Measurements from ENCODE around the gene TMEM221. TPM values are rescaled to one million over a fixed set of nuclear protein-coding genes. Genes with fewer than 3 reads are reported as not detected.

TMEM221 gene
- total RNA-seq, 1 donor from 2014 or later: not detected

DNA sequence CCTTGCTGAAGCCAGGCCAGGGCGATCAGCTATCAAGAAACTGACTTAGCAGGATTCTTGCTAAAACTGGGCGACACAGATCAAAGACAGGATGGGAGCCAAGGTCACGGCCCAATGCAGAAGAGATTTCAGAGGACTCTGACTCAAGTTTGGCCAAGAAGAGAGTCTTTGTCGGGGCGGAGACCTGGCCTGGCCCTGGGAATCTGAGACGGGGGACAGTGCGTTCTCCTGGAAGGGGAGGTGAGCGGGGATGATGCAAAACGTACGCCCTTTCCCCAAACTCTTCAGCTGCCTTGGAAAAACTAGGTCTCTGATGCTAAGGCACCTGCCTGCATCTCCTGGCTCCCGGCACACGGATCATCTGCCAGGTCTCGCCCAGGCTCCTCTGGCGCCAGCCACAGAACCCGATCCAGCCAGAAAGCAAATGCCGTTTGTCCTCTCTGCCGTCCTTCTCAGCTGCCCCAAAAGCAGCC is 18.8 kb downstream of the TMEM221 start:
- DNase-seq (ENCODE audit: low read depth): no peak
- no peak for TF ChIP-seq CTCF (IDR thresholded peaks at IDR 0.05; ENCODE audit: insufficient read depth, low read length, severe bottlenecking)
- FAIRE-seq: no peak
- Histone ChIP-seq H3K36me3 (ENCODE audit: control insufficient read depth, insufficient read depth, low read length) (no peaks in the 10 kb centered on the region), H3K27me3 (ENCODE audit: control insufficient read depth, insufficient read depth, low read length) (no peaks in the 10 kb centered on the region), H3K4me3 (ENCODE audit: low read depth, low read length) (no peak overlapping the region)

DNA sequence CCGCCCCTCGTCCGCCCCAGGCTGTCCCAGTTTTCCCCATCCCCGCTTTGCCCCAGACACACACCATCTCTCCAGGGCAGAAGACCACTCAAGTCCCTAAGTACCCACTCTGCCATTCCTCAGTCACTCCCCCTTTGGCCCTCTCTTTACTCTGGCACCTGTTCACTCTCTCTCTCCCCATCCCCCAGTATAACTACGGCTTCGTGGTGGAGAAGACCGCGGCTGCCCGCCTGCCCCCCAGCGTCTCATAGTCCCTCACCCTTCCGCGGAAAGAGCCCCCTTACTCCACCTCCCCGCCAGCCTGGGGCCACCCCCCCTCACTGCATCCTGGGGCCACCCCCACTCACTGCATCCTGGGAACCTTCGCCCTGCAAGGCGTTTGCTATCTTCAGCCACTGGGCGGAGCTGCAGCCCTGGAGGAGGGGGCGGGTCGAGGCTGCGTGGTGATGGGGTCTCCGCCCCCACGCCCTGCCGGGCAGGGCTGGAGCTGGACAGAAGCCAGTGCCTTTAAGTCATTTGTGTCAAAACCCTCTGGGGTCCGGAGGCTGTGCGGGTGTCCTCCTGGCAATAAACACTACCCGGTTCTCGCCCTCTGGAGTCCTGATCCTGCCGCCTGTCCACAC is 23.6 kb downstream of the TMEM221 start:
- no peak for DNase-seq (ENCODE audit: low read depth)
- TF ChIP-seq CTCF (IDR thresholded peaks at IDR 0.05; ENCODE audit: insufficient read depth, low read length, severe bottlenecking): peak; percentile 63
- no peak for FAIRE-seq
- H3K36me3 ChIP-seq (ENCODE audit: control insufficient read depth, insufficient read depth, low read length): peaks cover 3% of the 10 kb centered on the region
- H3K4me3 ChIP-seq (ENCODE audit: low read depth, low read length): no peak overlapping the region
- no peaks in the 10 kb centered on the region for H3K27me3 ChIP-seq (ENCODE audit: control insufficient read depth, insufficient read depth, low read length)

DNA sequence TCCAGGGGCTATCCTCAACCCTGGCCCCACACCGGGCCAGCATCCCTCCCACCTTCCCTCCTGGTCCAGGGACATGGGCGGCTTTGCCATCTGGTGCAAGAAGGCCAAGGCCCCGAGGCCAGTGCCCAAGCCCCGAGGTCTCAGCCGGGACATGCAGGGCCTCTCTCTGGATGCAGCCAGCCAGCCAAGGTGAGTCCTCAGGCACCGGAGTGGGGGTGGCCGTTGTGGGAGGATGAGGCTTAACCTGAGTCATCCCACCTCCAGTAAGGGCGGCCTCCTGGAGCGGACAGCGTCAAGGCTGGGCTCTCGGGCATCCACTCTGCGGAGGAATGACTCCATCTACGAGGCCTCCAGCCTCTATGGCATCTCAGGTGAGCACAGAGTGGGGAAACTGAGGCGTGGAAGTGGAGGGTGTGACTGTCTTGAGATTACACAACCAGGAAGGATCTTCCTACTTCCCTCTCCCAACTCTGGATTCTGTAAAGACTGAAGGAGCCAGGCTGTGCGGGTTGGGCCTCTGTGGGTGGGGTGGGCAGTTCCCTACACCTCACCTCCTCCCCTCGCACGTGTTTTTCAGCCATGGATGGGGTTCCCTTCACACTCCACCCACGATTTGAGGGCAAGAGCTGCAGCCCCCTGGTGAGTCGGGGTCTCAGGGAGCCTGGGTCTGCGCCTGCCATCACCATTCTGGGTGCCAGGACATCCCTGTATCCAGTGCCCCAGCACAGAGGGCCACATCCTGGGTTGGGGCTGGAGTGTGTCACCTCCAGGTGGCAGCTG is 24.8 kb downstream of the TMEM221 start:
- DNase-seq (ENCODE audit: low read depth) (no peak), FAIRE-seq (no peak)
- no peak for TF ChIP-seq CTCF (IDR thresholded peaks at IDR 0.05; ENCODE audit: insufficient read depth, low read length, severe bottlenecking)
- no peaks in the 10 kb centered on the region for H3K27me3 ChIP-seq (ENCODE audit: control insufficient read depth, insufficient read depth, low read length)
- peaks cover 3% of the 10 kb centered on the region for H3K36me3 ChIP-seq (ENCODE audit: control insufficient read depth, insufficient read depth, low read length)
- no peak overlapping the region for H3K4me3 ChIP-seq (ENCODE audit: low read depth, low read length)

DNA sequence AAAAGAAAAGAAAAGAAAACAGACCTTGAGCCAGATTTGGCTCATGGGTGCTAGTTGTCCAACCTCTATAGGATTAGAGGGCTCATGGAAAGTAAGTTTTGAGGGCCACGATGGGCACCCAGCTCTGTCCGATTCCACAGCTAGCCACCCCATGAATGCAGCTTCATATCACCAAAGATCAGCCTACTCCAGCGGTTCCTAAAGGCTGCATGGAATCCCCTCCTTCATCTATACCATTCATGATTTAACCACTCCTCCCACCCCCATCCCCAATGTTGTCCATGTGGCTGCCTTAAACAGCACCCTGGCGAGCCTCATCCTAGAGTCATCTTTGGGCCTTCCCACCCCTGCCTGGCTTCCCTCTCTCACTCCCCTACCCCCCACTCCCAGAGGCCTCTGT is 26.5 kb downstream of the TMEM221 start:
- H3K36me3 ChIP-seq (ENCODE audit: control insufficient read depth, insufficient read depth, low read length): peaks cover 3% of the 10 kb centered on the region
- DNase-seq (ENCODE audit: low read depth): no peak
- no peak for TF ChIP-seq CTCF (IDR thresholded peaks at IDR 0.05; ENCODE audit: insufficient read depth, low read length, severe bottlenecking)
- no peak for FAIRE-seq
- H3K4me3 ChIP-seq (ENCODE audit: low read depth, low read length): no peak overlapping the region
- H3K27me3 ChIP-seq (ENCODE audit: control insufficient read depth, insufficient read depth, low read length): no peaks in the 10 kb centered on the region

- DNase-seq (ENCODE audit: low read depth): no peak
- FAIRE-seq: no peak
- Histone ChIP-seq H3K27me3 (ENCODE audit: control insufficient read depth, insufficient read depth, low read length) (no peaks in the 10 kb centered on the region), H3K36me3 (ENCODE audit: control insufficient read depth, insufficient read depth, low read length) (peaks cover 3% of the 10 kb centered on the region), H3K4me3 (ENCODE audit: low read depth, low read length) (peak overlapping the region; percentile 66)
- TF ChIP-seq CTCF (IDR thresholded peaks at IDR 0.05; ENCODE audit: insufficient read depth, low read length, severe bottlenecking): no peak
Measured at GRCh38 chr19:17420475-17420924, 28.0 kb downstream of the TMEM221 start.
